Breast epithelium (tissue), 4 donors: ENCODE measurements around the gene WBP1L. TPM values are rescaled to one million over a fixed set of nuclear protein-coding genes. Genes with fewer than 3 reads are reported as not detected.

Source experiments
- DNase-seq, 2 donors: peaks; one replicate each; pipeline ENCODE4 v3.0.0-alpha.2; 2019; ENCODE audit warnings: low spot score in 2 of 2
- H3K27ac ChIP-seq, 2 donors: fragments of 200-600 bp; sonication (generic) in 1 of 2; one replicate each; pipeline ENCODE4 v1.5.1; 2016 to 2019; ENCODE audit warnings: mild to moderate bottlenecking in 1 of 2
- H3K27me3 ChIP-seq, 2 donors: fragments of 200-600 bp; sonication (generic) in 1 of 2; one replicate each; pipeline versions ENCODE4 v1.5.1 to v1.6.0; 2017 to 2019; ENCODE audit warnings: control low read depth in 1 of 2, mild to moderate bottlenecking in 1 of 2
- H3K36me3 ChIP-seq: fragments of 200-600 bp; one replicate; pipeline ENCODE4 v1.5.1; 2019
- H3K4me1 ChIP-seq, 2 donors: fragments of 200-600 bp; sonication (generic); one replicate each; pipeline ENCODE4 v1.5.1; 2016 to 2019; ENCODE audit warnings: control low read depth in 1 of 2
- H3K4me3 ChIP-seq, 3 donors: fragments of 200-600 bp; sonication (generic); 1 replicate in 2 of 3; 2 replicates in 1 of 3; pipeline ENCODE4 v1.5.1; 2016 to 2019; ENCODE audit warnings: mild to moderate bottlenecking in 3 of 3, moderate library complexity in 2 of 3
- H3K9me3 ChIP-seq, 2 donors: fragments of 200-600 bp; sonication (generic) in 1 of 2; one replicate each; pipeline ENCODE4 v1.5.1; 2016 to 2019; ENCODE audit warnings: control low read depth in 1 of 2
- POLR2A ChIP-seq: fragments of 450-650 bp; IDR thresholded peaks from one replicate; pipeline ENCODE4 v1.6.1; 2016; ENCODE audit warnings: antibody characterized with exemption, mild to moderate bottlenecking, moderate library complexity
- POLR2AphosphoS5 ChIP-seq, 3 donors: sonication (generic); formaldehyde crosslinking; IDR thresholded peaks; one replicate each; pipeline ENCODE4 v1.6.1; 2017; ENCODE audit warnings: antibody characterized with exemption in 3 of 3
- intact Hi-C: fragments of 100-400 bp; cut with DNase I; formaldehyde crosslinking; loops from one replicate; pipeline ENCODE4 v1.15.1; 2023; ENCODE audit warnings: low total_unique reads
- total RNA-seq, 3 donors: library from RNA; depleted of rRNA; stranded (reverse); fragments of >200 nt; gene quantifications; one replicate each; pipeline ENCODE4 v1.1.0, GENCODE V29; 2016
- TF ChIP-seq, protein P1 (sequence below), 3 donors: fragments of 450-650 bp; IDR thresholded peaks; one replicate each; pipeline ENCODE4 v1.5.1; 2016 to 2017; ENCODE audit warnings: antibody characterized with exemption in 3 of 3, mild to moderate bottlenecking in 3 of 3, moderate library complexity in 3 of 3

WBP1L gene
- total RNA-seq, 3 donors from 2014 or later: 114 to 174 (median 143) TPM

- intact Hi-C loops: no loop called here
- H3K27ac ChIP-seq: no peak overlapping the region
- H3K9me3 ChIP-seq: no peaks in the 10 kb centered on the region
- DNase-seq: no peak
- H3K4me3 ChIP-seq: no peak overlapping the region
- H3K27me3 ChIP-seq: no peaks in the 10 kb centered on the region
- TF ChIP-seq POLR2A: no peak
- TF ChIP-seq, protein P1, sequence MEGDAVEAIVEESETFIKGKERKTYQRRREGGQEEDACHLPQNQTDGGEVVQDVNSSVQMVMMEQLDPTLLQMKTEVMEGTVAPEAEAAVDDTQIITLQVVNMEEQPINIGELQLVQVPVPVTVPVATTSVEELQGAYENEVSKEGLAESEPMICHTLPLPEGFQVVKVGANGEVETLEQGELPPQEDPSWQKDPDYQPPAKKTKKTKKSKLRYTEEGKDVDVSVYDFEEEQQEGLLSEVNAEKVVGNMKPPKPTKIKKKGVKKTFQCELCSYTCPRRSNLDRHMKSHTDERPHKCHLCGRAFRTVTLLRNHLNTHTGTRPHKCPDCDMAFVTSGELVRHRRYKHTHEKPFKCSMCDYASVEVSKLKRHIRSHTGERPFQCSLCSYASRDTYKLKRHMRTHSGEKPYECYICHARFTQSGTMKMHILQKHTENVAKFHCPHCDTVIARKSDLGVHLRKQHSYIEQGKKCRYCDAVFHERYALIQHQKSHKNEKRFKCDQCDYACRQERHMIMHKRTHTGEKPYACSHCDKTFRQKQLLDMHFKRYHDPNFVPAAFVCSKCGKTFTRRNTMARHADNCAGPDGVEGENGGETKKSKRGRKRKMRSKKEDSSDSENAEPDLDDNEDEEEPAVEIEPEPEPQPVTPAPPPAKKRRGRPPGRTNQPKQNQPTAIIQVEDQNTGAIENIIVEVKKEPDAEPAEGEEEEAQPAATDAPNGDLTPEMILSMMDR (IDR thresholded peaks at IDR 0.05): no peak
- no peak for TF ChIP-seq POLR2AphosphoS5 (IDR thresholded peaks at IDR 0.05)
- H3K4me1 ChIP-seq: no peaks in the 10 kb centered on the region
- no peaks in the 10 kb centered on the region for H3K36me3 ChIP-seq
Observed at GRCh38 chr10:102702742-102703141, 41.0 kb upstream of the WBP1L start.

DNA sequence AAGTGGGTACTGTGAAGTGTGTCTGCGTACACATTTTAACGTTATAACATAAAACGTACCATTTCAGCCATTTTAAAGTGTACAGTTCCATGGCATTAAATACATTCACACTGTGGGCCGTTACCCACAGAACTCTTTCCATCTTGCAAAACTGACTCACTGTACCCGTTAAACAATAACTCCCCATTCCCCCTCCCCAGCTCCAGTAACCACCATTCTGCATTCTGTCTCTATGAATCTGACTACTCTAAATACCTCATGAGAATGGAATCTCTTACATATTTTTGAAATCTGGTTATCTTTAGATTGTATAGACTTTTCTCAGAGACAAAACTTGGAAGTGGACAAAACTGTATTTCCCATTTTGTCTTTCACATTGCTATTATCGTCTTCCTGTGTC lies 38.8 kb upstream of the WBP1L start:
- no peaks in the 10 kb centered on the region for H3K4me1 ChIP-seq
- H3K9me3 ChIP-seq: no peaks in the 10 kb centered on the region
- no peak overlapping the region for H3K4me3 ChIP-seq
- H3K27me3 ChIP-seq: no peaks in the 10 kb centered on the region
- intact Hi-C loops: loop anchor here (5.0 kb wide), 1 partner anchor 713 kb away; no protein-coding TSS in a partner anchor
- DNase-seq: no peak
- no peaks in the 10 kb centered on the region for H3K36me3 ChIP-seq
- H3K27ac ChIP-seq: no peak overlapping the region
- TF ChIP-seq POLR2AphosphoS5 (IDR thresholded peaks at IDR 0.05): no peak
- TF ChIP-seq, protein P1 (IDR thresholded peaks at IDR 0.05): no peak
- no peak for TF ChIP-seq POLR2A

DNA sequence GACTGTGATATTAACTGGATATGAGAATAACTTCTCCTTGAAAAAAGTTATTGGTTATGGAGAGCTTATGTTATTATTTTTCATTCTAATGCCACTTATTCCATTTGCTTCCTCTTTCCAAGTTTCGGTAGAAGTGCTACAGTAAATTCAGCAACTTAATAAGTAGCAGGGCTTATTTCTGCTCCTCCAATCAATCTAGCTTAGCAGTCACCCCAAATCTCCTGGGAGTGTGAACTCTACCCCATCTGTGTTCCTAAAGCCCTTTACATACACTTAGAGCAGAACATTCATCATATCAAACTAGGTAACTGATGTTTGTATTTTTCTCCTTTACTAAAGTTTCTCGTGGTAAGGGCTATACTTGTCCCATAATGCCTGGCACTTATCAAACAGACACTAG lies 38.2 kb upstream of the WBP1L start:
- intact Hi-C loops: loop anchor here (5.0 kb wide), 1 partner anchor 713 kb away; no protein-coding TSS in a partner anchor
- no peak overlapping the region for H3K4me3 ChIP-seq
- H3K9me3 ChIP-seq: no peaks in the 10 kb centered on the region
- no peaks in the 10 kb centered on the region for H3K4me1 ChIP-seq
- no peak for TF ChIP-seq POLR2A
- TF ChIP-seq POLR2AphosphoS5 (IDR thresholded peaks at IDR 0.05): no peak
- TF ChIP-seq, protein P1 (IDR thresholded peaks at IDR 0.05): no peak
- no peaks in the 10 kb centered on the region for H3K36me3 ChIP-seq
- no peak for DNase-seq
- H3K27ac ChIP-seq: no peak overlapping the region
- no peaks in the 10 kb centered on the region for H3K27me3 ChIP-seq

DNA sequence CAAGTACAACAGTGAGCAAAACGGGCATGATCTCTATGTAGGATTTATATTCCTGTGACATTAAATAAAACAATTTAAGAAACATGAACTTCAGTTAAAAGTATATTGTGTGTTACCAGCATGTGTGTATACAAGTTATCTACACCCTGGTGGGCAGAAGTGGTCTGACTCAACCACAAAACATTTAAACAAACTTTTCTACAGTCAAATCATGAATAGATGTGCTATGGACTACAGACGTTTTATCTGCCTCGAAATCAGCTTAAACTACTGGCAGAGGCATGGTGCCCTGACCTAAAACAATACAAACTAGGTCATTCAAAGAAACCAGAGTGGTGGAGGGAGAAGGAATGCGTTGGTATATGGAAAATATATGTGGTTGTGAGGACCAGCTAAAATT lies 33.1 kb upstream of the WBP1L start:
- no peak for DNase-seq
- H3K4me3 ChIP-seq: no peak overlapping the region
- H3K9me3 ChIP-seq: no peaks in the 10 kb centered on the region
- no peaks in the 10 kb centered on the region for H3K36me3 ChIP-seq
- H3K27ac ChIP-seq: no peak overlapping the region
- peaks cover 3 to 5% of the 10 kb centered on the region in 2 donors for H3K4me1 ChIP-seq
- intact Hi-C loops: no loop called here
- TF ChIP-seq, protein P1 (IDR thresholded peaks at IDR 0.05): no peak
- TF ChIP-seq POLR2AphosphoS5 (IDR thresholded peaks at IDR 0.05): no peak
- no peak for TF ChIP-seq POLR2A
- no peaks in the 10 kb centered on the region for H3K27me3 ChIP-seq

DNA sequence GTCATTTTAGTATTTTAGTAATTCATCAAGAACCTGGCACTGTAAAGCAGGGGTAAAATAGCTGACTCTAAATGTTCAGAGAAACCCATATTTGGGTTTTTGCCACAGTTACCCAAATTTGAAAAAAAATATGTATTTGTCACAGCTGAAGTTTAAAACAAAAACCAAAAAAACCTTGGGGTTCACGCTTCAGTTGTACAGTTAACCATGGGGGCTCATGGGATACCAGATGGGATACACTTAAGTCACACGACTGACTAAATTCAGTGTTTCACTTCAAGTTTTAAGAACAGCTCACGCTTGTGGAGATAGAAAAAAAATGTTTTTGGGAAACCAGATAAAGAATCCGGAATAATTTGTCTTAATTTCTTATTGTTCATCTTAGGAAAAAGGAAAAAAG lies 31.7 kb upstream of the WBP1L start:
- no peaks in the 10 kb centered on the region for H3K9me3 ChIP-seq
- intact Hi-C loops: loop anchor here (1.0 kb wide), 1 partner anchor 29 kb away; no protein-coding TSS in a partner anchor
- H3K27ac ChIP-seq: no peak overlapping the region
- peaks cover 3 to 5% of the 10 kb centered on the region in 2 donors for H3K4me1 ChIP-seq
- DNase-seq: no peak
- TF ChIP-seq POLR2AphosphoS5 (IDR thresholded peaks at IDR 0.05) (no peak), POLR2A (no peak)
- TF ChIP-seq, protein P1 (IDR thresholded peaks at IDR 0.05): no peak
- no peak overlapping the region for H3K4me3 ChIP-seq
- H3K36me3 ChIP-seq: no peaks in the 10 kb centered on the region
- no peaks in the 10 kb centered on the region for H3K27me3 ChIP-seq
